GM12873 (cell line): ENCODE results near the gene FRMD3.

Experiments
- CTCF ChIP-seq: IDR thresholded peaks from 2 replicates; pipeline ENCODE4 v1.5.1; 2012; ENCODE audit warnings: low read depth, mild to moderate bottlenecking, moderate library complexity, low read length, control low read depth; ENCODE audit not compliant: insufficient read depth; ENCODE audit errors: missing control alignments

Gene FRMD3

GRCh38 chr9:83220730-83221129 is 317.5 kb downstream of the FRMD3 start:
- TF ChIP-seq CTCF, result no peak

- TF ChIP-seq CTCF, result no peak
These were observed 318.2 kb downstream of the FRMD3 start for GRCh38 chr9:83219924-83220438.

DNA sequence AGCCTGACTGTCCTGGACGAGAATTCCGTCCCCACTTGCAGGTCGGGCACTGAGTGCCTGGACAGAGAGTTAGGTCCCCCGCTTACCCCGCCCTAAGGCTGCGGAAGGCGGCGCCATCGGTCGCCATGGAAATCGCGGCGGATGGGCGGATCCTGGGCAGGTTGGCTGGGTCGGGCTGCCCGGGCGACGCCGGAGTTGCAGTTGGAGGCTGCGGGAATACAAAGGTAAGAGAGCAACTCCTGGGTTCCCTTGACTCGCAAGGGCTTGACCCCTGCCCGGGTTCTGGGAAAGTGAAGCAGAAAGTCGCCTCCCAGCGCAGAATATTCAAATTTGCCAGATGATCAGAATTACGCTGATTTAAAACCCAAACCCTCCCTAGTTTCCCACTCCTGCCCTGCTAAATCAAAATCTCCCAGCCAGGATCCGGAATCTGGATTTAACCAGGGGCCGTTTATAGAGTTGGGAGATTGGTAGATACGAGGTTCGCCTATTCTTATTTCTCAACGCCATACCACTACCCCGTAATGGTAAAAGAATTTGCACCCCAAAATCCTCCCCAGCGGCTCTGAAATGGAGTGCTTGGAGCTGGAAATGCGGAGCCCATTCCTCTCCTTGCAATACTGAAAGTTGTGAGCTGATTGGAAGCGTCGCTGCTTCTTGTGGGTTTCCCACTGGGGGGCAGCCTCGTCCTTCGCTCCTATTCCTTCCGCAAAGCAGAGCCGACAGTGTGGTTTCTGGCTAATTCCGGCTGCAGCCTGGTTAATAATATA is 318.9 kb downstream of the FRMD3 start:
- TF ChIP-seq CTCF, result peak; percentile 43

- no peak for TF ChIP-seq CTCF
These were observed 319.6 kb downstream of the FRMD3 start for GRCh38 chr9:83218411-83219090.

GRCh38 chr9:83209188-83209731 is 328.9 kb downstream of the FRMD3 start:
- no peak for TF ChIP-seq CTCF

GRCh38 chr9:83208065-83208850 is 329.9 kb downstream of the FRMD3 start:
- no peak for TF ChIP-seq CTCF

DNA sequence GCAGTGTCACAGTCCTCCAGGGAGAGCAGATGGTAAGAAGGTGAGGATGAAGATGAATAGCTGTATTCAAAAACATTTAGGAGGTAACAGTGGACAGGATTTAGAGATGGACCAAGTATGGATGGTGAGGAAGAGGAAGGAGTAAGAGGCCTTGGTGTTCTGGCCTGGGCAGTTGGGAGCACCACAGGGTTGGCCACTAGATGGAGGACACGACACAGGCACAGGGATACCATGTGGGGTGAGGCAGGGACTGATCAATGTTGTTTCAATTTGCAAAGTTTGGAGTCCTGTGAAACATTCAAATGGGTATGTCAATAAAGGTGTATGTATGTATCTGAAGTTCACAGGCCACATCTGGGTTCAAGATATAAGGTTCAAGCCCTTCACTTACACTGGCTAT is 334.2 kb downstream of the FRMD3 start:
- TF ChIP-seq CTCF, result no peak
